K562 (cell line): Measurements from ENCODE around the gene C1orf50. TPM values are rescaled to one million over a fixed set of nuclear protein-coding genes. Genes with fewer than 3 reads are reported as not detected.

Source experiments
- ATAC-seq: fragments of 200-7000 bp; cut with Tn5 transposase; 3 replicates; pipeline ENCODE4 v1.9.1; 2020; ENCODE audit warnings: moderate library complexity
- BruUV-seq: library from RNA; stranded (reverse); fragments of 400-500 nt; replicated peaks from 2 replicates; lab custom pipeline; 2021; lab: Mats Ljungman, UMichigan
- CTCF ChIA-PET: fragments of 300-600 bp; formaldehyde crosslinking; extraction: SDS; loops from one replicate; lab custom pipeline; 2021; ENCODE audit warnings: low intra/inter-chr PET ratio; lab: Yijun Ruan, JAX
- POLR2A ChIA-PET: fragments of 300-600, 350-650 bp; sonication (Branson Sonifier 250); formaldehyde crosslinking; extraction: SDS; loops from one replicate; lab custom pipeline; 2021; ENCODE audit warnings: antibody characterized with exemption, inconsistent platforms; lab: Yijun Ruan, JAX
- DNase-seq, 4 experiments: peaks; one replicate each; pipeline versions ENCODE4 v3.0.0 to v3.0.0-alpha.2; 2011 to 2018; ENCODE audit warnings: low spot score in 3 of 4, mixed read lengths in 3 of 4; ENCODE audit errors: extremely low read depth in 1 of 4
- FAIRE-seq: peaks from 2 replicates; lab custom pipeline; 2011; peaks lifted over from hg19 to GRCh38; lab: Jason Lieb, UNC
- H2AFZ ChIP-seq: 2 replicates; pipeline ENCODE4 v1.6.0; 2011; ENCODE audit warnings: low read depth, low read length, control low read depth, inconsistent platforms
- H3K27ac ChIP-seq: fragments of 200-600 bp; 3 replicates; pipeline ENCODE4 v1.8.0; 2011; ENCODE audit warnings: low read depth, mild to moderate bottlenecking, control low read depth, inconsistent platforms, low read length, moderate library complexity, mixed read lengths; ENCODE audit errors: extremely low read depth
- H3K27me3 ChIP-seq, 2 experiments: fragments of 300-600 bp in 1 of 2; 2 replicates in 1 of 2; 3 replicates in 1 of 2; pipeline versions ENCODE4 v1.6.0 to v1.8.0; 2011; ENCODE audit warnings: inconsistent platforms in 2 of 2, low read length in 2 of 2, mild to moderate bottlenecking in 1 of 2, mixed read lengths in 1 of 2, moderate library complexity in 1 of 2; ENCODE audit not compliant: control insufficient read depth in 2 of 2, insufficient read depth in 2 of 2
- H3K36me3 ChIP-seq: fragments of 300-600 bp; 3 replicates; pipeline ENCODE4 v1.8.0; 2011; ENCODE audit warnings: mild to moderate bottlenecking, low read length, inconsistent platforms; ENCODE audit not compliant: control insufficient read depth, insufficient read depth
- H3K4me1 ChIP-seq, 2 experiments: fragments of 200-600 bp in 1 of 2; replicated peaks in 1 of 2; 2 replicates in 1 of 2; 3 replicates in 1 of 2; pipeline versions ENCODE4 v1.5.1 to v1.8.0; 2011; ENCODE audit warnings: inconsistent platforms in 2 of 2, low read length in 2 of 2, mild to moderate bottlenecking in 1 of 2, mixed read lengths in 1 of 2, moderate library complexity in 1 of 2; ENCODE audit not compliant: control insufficient read depth in 2 of 2, insufficient read depth in 2 of 2
- H3K4me2 ChIP-seq: 2 replicates; pipeline ENCODE4 v1.6.1; 2011; ENCODE audit warnings: low read length, control low read depth, inconsistent platforms, mixed read lengths; ENCODE audit not compliant: insufficient read depth
- H3K4me3 ChIP-seq: fragments of 200-600 bp; sonication (generic), shearing (Covaris generic); 2 replicates; pipeline ENCODE4 v1.5.1; 2016; ENCODE audit warnings: control low read depth, inconsistent platforms
- H3K79me2 ChIP-seq: fragments of 200-600 bp; 3 replicates; pipeline ENCODE4 v1.8.0; 2011; ENCODE audit warnings: low read length, inconsistent platforms; ENCODE audit not compliant: control insufficient read depth, insufficient read depth
- H3K9ac ChIP-seq, 2 experiments: 2 replicates each; pipeline versions ENCODE4 v1.6.0 to v1.6.1; 2011; ENCODE audit warnings: low read depth in 2 of 2, low read length in 2 of 2, control low read depth in 1 of 2, inconsistent platforms in 1 of 2, mild to moderate bottlenecking in 1 of 2, mixed read lengths in 1 of 2; ENCODE audit not compliant: insufficient read depth in 1 of 2
- H3K9me1 ChIP-seq: one replicate; pipeline ENCODE4 v1.6.0; 2011; ENCODE audit warnings: inconsistent platforms, mild to moderate bottlenecking, low read length, moderate library complexity; ENCODE audit not compliant: control insufficient read depth, insufficient read depth
- H3K9me3 ChIP-seq: replicated peaks from 2 replicates; pipeline ENCODE4 v1.5.1; 2011; ENCODE audit warnings: low read depth, low read length, inconsistent platforms; ENCODE audit not compliant: control insufficient read depth, insufficient read depth
- H4K20me1 ChIP-seq: replicated peaks from 2 replicates; pipeline ENCODE4 v1.6.1; 2011; ENCODE audit warnings: low read length, inconsistent platforms, mixed read lengths; ENCODE audit not compliant: control insufficient read depth, insufficient read depth
- EGR1 ChIP-seq: fragments of 450-650 bp; conservative IDR thresholded peaks from 2 replicates; pipeline ENCODE4 v1.6.1; 2017; ENCODE audit warnings: mild to moderate bottlenecking
- GATAD2A ChIP-seq: fragments of 450-650 bp; IDR thresholded peaks from 2 replicates; pipeline ENCODE4 v1.6.1; 2017
- MAFF ChIP-seq: IDR thresholded peaks from 2 replicates; pipeline ENCODE4 v1.6.1; 2012; ENCODE audit warnings: low read length, improper control_type of control experiment
- WGBS: fragments of 100-300 bp; shearing (Covaris generic); methylation state at CpG from one replicate; pipeline ENCODE4 v1.1.6; 2016; ENCODE audit warnings: low coverage, mixed read lengths; ENCODE audit not compliant: insufficient coverage; ENCODE audit errors: missing lambda C conversion rate; 5-methylcytosine and 5-hydroxymethylcytosine counted together
- in situ Hi-C: fragments of 300-500 bp; cut with MboI; formaldehyde crosslinking; loops from 4 replicates; pipeline ENCODE4 v1.15.0; 2018; ENCODE audit warnings: inconsistent platforms, mixed read lengths
- intact Hi-C: fragments of 100-400 bp; cut with micrococcal nuclease; formaldehyde crosslinking; loops from 2 replicates; pipeline ENCODE4 v1.14.2; 2022
- polyA plus RNA-seq, 8 experiments: library from polyadenylated mRNA; depleted of rRNA in 4 of 8; stranded (reverse) in 5 of 8; unstranded in 3 of 8; fragments of >200 nt; fragmentation: Nextera tagmentation in 2 of 8; fragmentation: Illumina TruSeq in 1 of 8; extraction: Ambion mirVana in 2 of 8; extraction: Trizol in 1 of 8; gene quantifications; 2 replicates each; pipeline versions ENCODE4 v1.2.1 to v1.2.3, GENCODE V29; 2011 to 2014; ENCODE audit warnings: inconsistent platforms in 1 of 8, missing spikeins in 1 of 8
- total RNA-seq, 7 experiments: library from RNA; depleted of rRNA in 6 of 7; stranded (reverse); fragments of >200 nt in 6 of 7; fragmentation: Illumina TruSeq in 2 of 7; extraction: Trizol in 2 of 7; gene quantifications; 2 replicates each; pipeline versions ENCODE4 v1.2.1 to v1.2.3, GENCODE V29; 2011 to 2021; ENCODE audit warnings: low replicate concordance in 1 of 7
- TF ChIP-seq, protein P1 (sequence below), 2 experiments: IDR thresholded peaks in 1 of 2; conservative IDR thresholded peaks in 1 of 2; 2 replicates each; pipeline ENCODE4 v1.6.1; 2016; ENCODE audit warnings: low read depth in 2 of 2, mild to moderate bottlenecking in 1 of 2, missing compliant biosample characterization in 1 of 2, missing genetic modification characterization in 1 of 2, moderate library complexity in 1 of 2

Gene C1orf50
- total and polyA plus RNA-seq, 9 of the 15 experiments (the other 6 are each of a cell fraction or from before 2014, with no cell fraction given), result 0.55 to 13.9 (median 5.2) TPM

DNA sequence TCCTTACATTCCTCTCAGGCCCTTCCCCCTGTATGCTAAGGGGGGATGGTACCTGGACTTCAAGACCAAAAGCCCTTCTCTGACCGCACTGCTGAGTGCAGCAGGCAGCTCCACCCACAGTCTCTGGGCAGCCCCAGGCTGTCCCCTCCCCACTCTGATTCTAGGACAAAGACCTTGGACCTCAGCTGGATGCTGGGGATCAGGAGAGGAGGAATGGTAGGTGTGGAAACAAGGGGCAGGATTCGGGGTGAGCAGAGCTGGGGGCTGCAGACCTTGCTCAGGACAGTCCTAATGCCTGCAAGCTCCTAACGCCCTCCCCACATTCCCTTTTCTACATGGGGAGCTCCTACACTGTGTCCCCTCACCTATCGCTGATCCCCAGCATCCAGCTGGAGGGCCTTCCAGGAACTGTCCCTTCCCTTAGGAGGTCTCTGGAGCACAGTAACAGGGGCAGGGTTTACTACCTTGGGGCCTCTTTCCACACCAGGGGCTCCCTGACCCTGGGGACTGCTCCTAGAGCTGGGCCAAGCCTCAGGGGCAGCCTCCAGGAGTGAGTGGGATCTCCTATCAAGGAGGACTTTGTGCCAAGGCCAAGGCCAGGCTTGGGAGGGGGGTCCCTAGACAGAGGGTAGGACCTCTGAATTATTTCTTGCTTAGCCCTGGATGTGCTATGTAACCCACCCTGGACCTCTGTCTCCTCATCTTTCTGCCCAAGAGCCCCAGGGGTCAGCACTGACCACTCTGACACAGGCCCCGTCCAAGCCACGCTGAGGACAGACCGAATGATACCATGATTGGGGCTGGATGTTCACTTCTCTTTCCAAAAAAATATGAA is 32.6 kb upstream of the C1orf50 start:
- Histone ChIP-seq H2AFZ (no peak overlapping the region), H3K36me3 (no peaks in the 10 kb centered on the region), H3K9ac (no peak overlapping the region)
- POLR2A ChIA-PET, result interaction anchor here (0.7 to 1.6 kb wide), 4 partner anchors 32 to 1438 kb away, joined by 3 to 6 read pairs (median 3); partner anchors contain the start of gene YBX1
- no peak for TF ChIP-seq MAFF
- no peak for TF ChIP-seq GATAD2A
- TF ChIP-seq EGR1, result no peak
- TF ChIP-seq, protein P1, sequence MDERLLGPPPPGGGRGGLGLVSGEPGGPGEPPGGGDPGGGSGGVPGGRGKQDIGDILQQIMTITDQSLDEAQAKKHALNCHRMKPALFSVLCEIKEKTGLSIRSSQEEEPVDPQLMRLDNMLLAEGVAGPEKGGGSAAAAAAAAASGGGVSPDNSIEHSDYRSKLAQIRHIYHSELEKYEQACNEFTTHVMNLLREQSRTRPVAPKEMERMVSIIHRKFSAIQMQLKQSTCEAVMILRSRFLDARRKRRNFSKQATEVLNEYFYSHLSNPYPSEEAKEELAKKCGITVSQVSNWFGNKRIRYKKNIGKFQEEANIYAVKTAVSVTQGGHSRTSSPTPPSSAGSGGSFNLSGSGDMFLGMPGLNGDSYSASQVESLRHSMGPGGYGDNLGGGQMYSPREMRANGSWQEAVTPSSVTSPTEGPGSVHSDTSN (CRISPR knock-in tag; IDR thresholded peaks at IDR 0.05; ENCODE audit: low read depth), result no peak
- TF ChIP-seq, protein P1 (tag; conservative IDR thresholded peaks at IDR 0.05; ENCODE audit: low read depth), result no peak
- TF ChIP-seq, all 486 proteins: peak for 0
- peak; percentile 3; the same call in 1 of the 3 replicates for ATAC-seq
- intact Hi-C loops (loop anchor here (5.0 to 10.0 kb wide), 3 partner anchors 222 to 590 kb away; no protein-coding TSS in a partner anchor), in situ Hi-C loops (loop anchor here (5.0 to 25.0 kb wide), 2 partner anchors 147 to 592 kb away; no protein-coding TSS in a partner anchor)
- no peak for FAIRE-seq
- BruUV-seq, result no TSS peak
- Histone ChIP-seq H3K4me1 (peaks cover 0 to 30% of the 10 kb centered on the region in 2 experiments; a peak in 3 of 5 replicates), H3K27ac (no peak overlapping the region), H3K4me3 (no peak overlapping the region), H3K9me1 (peaks cover 5% of the 10 kb centered on the region), H3K79me2 (no peaks in the 10 kb centered on the region), H3K27me3 (peaks cover 7 to 39% of the 10 kb centered on the region in 2 experiments; a peak in 4 of 5 replicates), H4K20me1 (peaks cover 4% of the 10 kb centered on the region; the same call in 1 of the 2 replicates), H3K4me2 (no peak overlapping the region), H3K9me3 (no peaks in the 10 kb centered on the region)
- 10% methylated on average over 7 of the region's 7 CpGs for WGBS
- no peak for DNase-seq
- CTCF ChIA-PET, result interaction anchor here (0.6 kb wide), 1 partner anchor 176 kb away, joined by 4 read pairs; no protein-coding TSS in a partner anchor
